Glomerular visceral epithelial cell (primary cell): ENCODE results near the gene PEMT.

Source experiments
- DNase-seq: peaks from one replicate; pipeline ENCODE4 v3.0.0-alpha.2; 2016; ENCODE audit errors: extremely low spot score

Gene PEMT

GRCh38 chr17:17535957-17536356 lies 55.6 kb downstream of the PEMT start:
- no peak for DNase-seq

- no peak for DNase-seq
Measured at GRCh38 chr17:17533901-17534441, 57.5 kb downstream of the PEMT start.

- DNase-seq, result no peak
Measured at GRCh38 chr17:17532991-17533390, 58.5 kb downstream of the PEMT start.

- DNase-seq, result no peak
Measured at GRCh38 chr17:17531156-17531555, 60.4 kb downstream of the PEMT start.

GRCh38 chr17:17528696-17529652 lies 62.5 kb downstream of the PEMT start:
- DNase-seq, result no peak

- no peak for DNase-seq
Measured at GRCh38 chr17:17527956-17528500, 63.5 kb downstream of the PEMT start.

GRCh38 chr17:17527534-17527933 lies 64.0 kb downstream of the PEMT start:
- DNase-seq, result no peak

- DNase-seq, result no peak
Measured at GRCh38 chr17:17526369-17526768, 65.1 kb downstream of the PEMT start.

GRCh38 chr17:17525956-17526355 lies 65.6 kb downstream of the PEMT start:
- no peak for DNase-seq

- no peak for DNase-seq
Measured at GRCh38 chr17:17525311-17525710, 66.2 kb downstream of the PEMT start.

GRCh38 chr17:17523731-17524490 lies 67.6 kb downstream of the PEMT start:
- no peak for DNase-seq

- no peak for DNase-seq
Measured at GRCh38 chr17:17523001-17523730, 68.3 kb downstream of the PEMT start.

GRCh38 chr17:17520599-17521232 lies 70.8 kb downstream of the PEMT start:
- DNase-seq, result no peak

GRCh38 chr17:17519886-17520285 lies 71.6 kb downstream of the PEMT start:
- no peak for DNase-seq

- no peak for DNase-seq
Measured at GRCh38 chr17:17518951-17519350, 72.6 kb downstream of the PEMT start.

GRCh38 chr17:17518014-17518413 lies 73.5 kb downstream of the PEMT start:
- peak; percentile 38 for DNase-seq

GRCh38 chr17:17516941-17517720 lies 74.4 kb downstream of the PEMT start:
- peak; percentile 13 for DNase-seq

GRCh38 chr17:17515934-17516930 lies 75.3 kb downstream of the PEMT start:
- peak; percentile 75 for DNase-seq
